ENCODE data around the gene ZNF318. TPM values are rescaled to one million over a fixed set of nuclear protein-coding genes. Genes with fewer than 3 reads are reported as not detected.

Gene ZNF318
- total and polyA plus RNA-seq, 2 donors (not counting 3 experiments of a cell fraction or from before 2014, with no cell fraction given), result 7.1 to 13.6 TPM

- no peak overlapping the region for H3K4me3 ChIP-seq (replicated peaks in 1 of 3; ENCODE audit: insufficient read depth in 1 of 3, low read depth in 1 of 3, low read length in 3 of 3)
- no TSS peak for BruUV-seq (replicated peaks)
- no peaks in the 10 kb centered on the region for H3K36me3 ChIP-seq (ENCODE audit: control insufficient read depth in 2 of 2, extremely low read depth in 1 of 2, insufficient read depth in 2 of 2, low read length in 2 of 2)
- DNase-seq (ENCODE audit: low read depth, low spot score) (no peak), FAIRE-seq (no peak)
- dilution Hi-C loops (cut with MboI; ENCODE audit: extremely low pct_ligation_motif_present, low sequenced_read_pairs), result no loop called here
- no peaks in the 10 kb centered on the region for H3K9me3 ChIP-seq (replicated peaks; ENCODE audit: control insufficient read depth, insufficient read depth, low read length)
- POLR2A ChIA-PET, result no interaction called here
- H2AFZ ChIP-seq (ENCODE audit: low read depth, low read length), result no peak overlapping the region
- peaks cover 8% of the 10 kb centered on the region for H3K4me1 ChIP-seq (ENCODE audit: control insufficient read depth, extremely low read depth, insufficient read depth, low read length)
- H3K27ac ChIP-seq (ENCODE audit: insufficient read depth, low read depth, low read length), result no peak overlapping the region
- CTCF ChIA-PET, result interaction anchor here (1.4 kb wide), 1 partner anchor 48 kb away, joined by 4 read pairs; no protein-coding TSS in a partner anchor
- intact Hi-C loops (cut with micrococcal nuclease), result no loop called here
- no peak overlapping the region for H3K4me2 ChIP-seq (ENCODE audit: insufficient read depth, low read length)
- H3K9me1 ChIP-seq (replicated peaks; ENCODE audit: control insufficient read depth, extremely low read depth, insufficient read depth, low read length), result no peaks in the 10 kb centered on the region
- no peak overlapping the region for H3K9ac ChIP-seq (replicated peaks; ENCODE audit: extremely low read depth, insufficient read depth, low read length)
- no peaks in the 10 kb centered on the region for H4K20me1 ChIP-seq (replicated peaks; ENCODE audit: control insufficient read depth, extremely low read depth, insufficient read depth, low read length)
- TF ChIP-seq POLR2A (IDR thresholded peaks at IDR 0.05; ENCODE audit: low read depth, low read length) (no peak), JUN (IDR thresholded peaks at IDR 0.05; ENCODE audit: borderline replicate concordance, insufficient read depth, insufficient read length, low read depth) (no peak), MYC (IDR thresholded peaks at IDR 0.05; ENCODE audit: low read depth, low read length) (no peak), GATA2 (IDR thresholded peaks at IDR 0.05; ENCODE audit: insufficient read depth, insufficient read length, low read depth, low read length) (no peak)
- TF ChIP-seq, protein P1, sequence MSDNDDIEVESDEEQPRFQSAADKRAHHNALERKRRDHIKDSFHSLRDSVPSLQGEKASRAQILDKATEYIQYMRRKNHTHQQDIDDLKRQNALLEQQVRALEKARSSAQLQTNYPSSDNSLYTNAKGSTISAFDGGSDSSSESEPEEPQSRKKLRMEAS (IDR thresholded peaks at IDR 0.05; ENCODE audit: insufficient read depth, insufficient read length), result no peak
- peaks cover 16 to 18% of the 10 kb centered on the region in 2 experiments for H3K27me3 ChIP-seq (ENCODE audit: control insufficient read depth in 2 of 2, insufficient read depth in 2 of 2, low read length in 2 of 2)
- no peaks in the 10 kb centered on the region for H3K79me2 ChIP-seq (ENCODE audit: control insufficient read depth, insufficient read depth, low read length)
Measured at GRCh38 chr6:43311666-43312065, 57.8 kb downstream of the ZNF318 start.

GRCh38 chr6:43310624-43311023, 58.8 kb downstream of the ZNF318 start:
- BruUV-seq (replicated peaks), result no TSS peak
- H3K27me3 ChIP-seq (ENCODE audit: control insufficient read depth in 2 of 2, insufficient read depth in 2 of 2, low read length in 2 of 2), result peaks cover 13 to 16% of the 10 kb centered on the region in 2 experiments

More at GRCh38 chr6:43310624-43311023, 58.8 kb downstream of the ZNF318 start:
- Histone ChIP-seq H3K9ac (replicated peaks; ENCODE audit: extremely low read depth, insufficient read depth, low read length) (no peak overlapping the region), H4K20me1 (replicated peaks; ENCODE audit: control insufficient read depth, extremely low read depth, insufficient read depth, low read length) (no peaks in the 10 kb centered on the region), H3K36me3 (ENCODE audit: control insufficient read depth in 2 of 2, extremely low read depth in 1 of 2, insufficient read depth in 2 of 2, low read length in 2 of 2) (no peaks in the 10 kb centered on the region), H2AFZ (ENCODE audit: low read depth, low read length) (no peak overlapping the region), H3K4me3 (replicated peaks in 1 of 3; ENCODE audit: insufficient read depth in 1 of 3, low read depth in 1 of 3, low read length in 3 of 3) (no peak overlapping the region), H3K9me1 (replicated peaks; ENCODE audit: control insufficient read depth, extremely low read depth, insufficient read depth, low read length) (no peaks in the 10 kb centered on the region), H3K27ac (ENCODE audit: insufficient read depth, low read depth, low read length) (no peak overlapping the region), H3K79me2 (ENCODE audit: control insufficient read depth, insufficient read depth, low read length) (no peaks in the 10 kb centered on the region), H3K4me2 (ENCODE audit: insufficient read depth, low read length) (no peak overlapping the region), H3K4me1 (ENCODE audit: control insufficient read depth, extremely low read depth, insufficient read depth, low read length) (peaks cover 8% of the 10 kb centered on the region), H3K9me3 (replicated peaks; ENCODE audit: control insufficient read depth, insufficient read depth, low read length) (no peaks in the 10 kb centered on the region)
- intact Hi-C loops (cut with micrococcal nuclease) (no loop called here), dilution Hi-C loops (cut with MboI; ENCODE audit: extremely low pct_ligation_motif_present, low sequenced_read_pairs) (no loop called here)
- DNase-seq (ENCODE audit: low read depth, low spot score), result no peak
- TF ChIP-seq MYC (IDR thresholded peaks at IDR 0.05; ENCODE audit: low read depth, low read length), result no peak
- no peak for TF ChIP-seq EZH2 (IDR thresholded peaks at IDR 0.05; ENCODE audit: borderline replicate concordance, low read depth, low read length, severe bottlenecking)
- TF ChIP-seq, protein P1 (IDR thresholded peaks at IDR 0.05; ENCODE audit: insufficient read depth, insufficient read length), result no peak
- TF ChIP-seq JUN (IDR thresholded peaks at IDR 0.05; ENCODE audit: borderline replicate concordance, insufficient read depth, insufficient read length, low read depth), result no peak
- no peak for TF ChIP-seq FOS (IDR thresholded peaks at IDR 0.05; ENCODE audit: borderline replicate concordance, insufficient read depth, low read length)
- no peak for TF ChIP-seq POLR2A (IDR thresholded peaks at IDR 0.05; ENCODE audit: low read depth, low read length)
- no peak for TF ChIP-seq GATA2 (IDR thresholded peaks at IDR 0.05; ENCODE audit: insufficient read depth, insufficient read length, low read depth, low read length)
- TF ChIP-seq, protein P2, sequence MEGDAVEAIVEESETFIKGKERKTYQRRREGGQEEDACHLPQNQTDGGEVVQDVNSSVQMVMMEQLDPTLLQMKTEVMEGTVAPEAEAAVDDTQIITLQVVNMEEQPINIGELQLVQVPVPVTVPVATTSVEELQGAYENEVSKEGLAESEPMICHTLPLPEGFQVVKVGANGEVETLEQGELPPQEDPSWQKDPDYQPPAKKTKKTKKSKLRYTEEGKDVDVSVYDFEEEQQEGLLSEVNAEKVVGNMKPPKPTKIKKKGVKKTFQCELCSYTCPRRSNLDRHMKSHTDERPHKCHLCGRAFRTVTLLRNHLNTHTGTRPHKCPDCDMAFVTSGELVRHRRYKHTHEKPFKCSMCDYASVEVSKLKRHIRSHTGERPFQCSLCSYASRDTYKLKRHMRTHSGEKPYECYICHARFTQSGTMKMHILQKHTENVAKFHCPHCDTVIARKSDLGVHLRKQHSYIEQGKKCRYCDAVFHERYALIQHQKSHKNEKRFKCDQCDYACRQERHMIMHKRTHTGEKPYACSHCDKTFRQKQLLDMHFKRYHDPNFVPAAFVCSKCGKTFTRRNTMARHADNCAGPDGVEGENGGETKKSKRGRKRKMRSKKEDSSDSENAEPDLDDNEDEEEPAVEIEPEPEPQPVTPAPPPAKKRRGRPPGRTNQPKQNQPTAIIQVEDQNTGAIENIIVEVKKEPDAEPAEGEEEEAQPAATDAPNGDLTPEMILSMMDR (IDR thresholded peaks at IDR 0.05; ENCODE audit: extremely low read depth in 1 of 2, insufficient read depth in 1 of 2, low read depth in 1 of 2, low read length in 2 of 2), result no peak
- no peak for TF ChIP-seq POLR2AphosphoS5 (IDR thresholded peaks at IDR 0.05; ENCODE audit: insufficient read depth, low read depth, low read length)
- CTCF ChIA-PET, result interaction anchor here (1.4 kb wide), 1 partner anchor 47 kb away, joined by 4 read pairs; no protein-coding TSS in a partner anchor
- POLR2A ChIA-PET, result no interaction called here
- no peak for FAIRE-seq
